NCI-H187 treated with DMSO at 0.1 percent for 48 hours (cell line): Measurements from ENCODE around the gene LIMS1.
"Not testable (repeated sequence)": the region's sequence is repeated elsewhere in the genome, so short reads cannot be mapped to it uniquely, and the experiment has no call there.

Experiments
- DNase-seq: peaks from one replicate; lab custom pipeline; 2025; lab: John Stamatoyannopoulos, UW

Gene LIMS1

GRCh38 chr2:108552566-108552965 lies 18.3 kb downstream of the LIMS1 start:
- no peak for DNase-seq

- no peak for DNase-seq
These were observed 19.1 kb downstream of the LIMS1 start for GRCh38 chr2:108553209-108553919.

- DNase-seq = no peak
These were observed 20.3 kb downstream of the LIMS1 start for GRCh38 chr2:108554528-108554927.

GRCh38 chr2:108555572-108555971 lies 21.3 kb downstream of the LIMS1 start:
- DNase-seq = no peak

GRCh38 chr2:108556581-108556980 lies 22.3 kb downstream of the LIMS1 start:
- not testable (repeated sequence) for DNase-seq

- no peak for DNase-seq
These were observed 26.1 kb downstream of the LIMS1 start for GRCh38 chr2:108560241-108560811.

- no peak for DNase-seq
These were observed 26.7 kb downstream of the LIMS1 start for GRCh38 chr2:108560895-108561530.

- DNase-seq = no peak
These were observed 28.0 kb downstream of the LIMS1 start for GRCh38 chr2:108562274-108562673.

- no peak for DNase-seq
These were observed 30.2 kb downstream of the LIMS1 start for GRCh38 chr2:108564510-108564909.

GRCh38 chr2:108565778-108566375 lies 31.6 kb downstream of the LIMS1 start:
- no peak for DNase-seq

GRCh38 chr2:108570416-108570815 lies 36.1 kb downstream of the LIMS1 start:
- no peak for DNase-seq

GRCh38 chr2:108571286-108571685 lies 37.0 kb downstream of the LIMS1 start:
- no peak for DNase-seq

GRCh38 chr2:108573061-108573460 lies 38.8 kb downstream of the LIMS1 start:
- DNase-seq = no peak

GRCh38 chr2:108574332-108574731 lies 40.1 kb downstream of the LIMS1 start:
- DNase-seq = no peak

- no peak for DNase-seq
These were observed 41.1 kb downstream of the LIMS1 start for GRCh38 chr2:108575132-108575966.

- no peak for DNase-seq
These were observed 42.8 kb downstream of the LIMS1 start for GRCh38 chr2:108577099-108577498.

- no peak for DNase-seq
These were observed 45.4 kb downstream of the LIMS1 start for GRCh38 chr2:108579623-108580022.

- DNase-seq = no peak
These were observed 45.8 kb downstream of the LIMS1 start for GRCh38 chr2:108580050-108580449.

- DNase-seq = peak; percentile 7
These were observed 49.7 kb downstream of the LIMS1 start for GRCh38 chr2:108583903-108584520.

GRCh38 chr2:108585436-108585835 lies 51.2 kb downstream of the LIMS1 start:
- DNase-seq = no peak

- no peak for DNase-seq
These were observed 51.8 kb downstream of the LIMS1 start for GRCh38 chr2:108586116-108586515.

GRCh38 chr2:108586631-108587030 lies 52.4 kb downstream of the LIMS1 start:
- no peak for DNase-seq
